ENCODE data around the gene ARHGAP8. TPM values are rescaled to one million over a fixed set of nuclear protein-coding genes. Genes with fewer than 3 reads are reported as not detected.

The ARHGAP8 gene
- total and polyA plus RNA-seq, 2 donors (not counting 1 experiment from before 2014, with no cell fraction given): 0.07 to 0.17 TPM

DNA sequence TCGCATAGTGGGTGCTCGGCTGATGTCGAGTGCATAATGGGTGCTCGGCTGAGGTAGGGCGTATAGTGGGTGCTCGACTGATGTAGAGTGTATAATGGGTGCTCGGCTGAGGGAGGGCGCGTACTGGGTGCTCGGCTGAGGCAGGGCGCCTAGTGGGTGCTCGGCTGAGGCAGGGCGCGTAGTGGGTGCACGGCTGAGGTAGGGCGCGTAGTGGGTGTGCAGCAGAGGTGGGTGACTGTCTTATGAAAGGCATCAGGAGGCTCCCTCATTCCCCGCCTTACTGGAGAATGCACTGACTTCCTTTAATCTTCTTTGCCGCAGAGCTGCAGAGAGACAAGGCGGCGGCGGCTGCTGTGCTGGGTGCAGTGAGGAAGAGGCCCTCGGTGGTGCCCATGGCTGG lies 33.8 kb downstream of the ARHGAP8 start:
- Histone ChIP-seq H4K20me1 (ENCODE audit: control insufficient read depth, extremely low read depth, insufficient read depth, low read length) (no peaks in the 10 kb centered on the region), H3K27ac (ENCODE audit: insufficient read depth, low read length) (no peak overlapping the region)
- TF ChIP-seq, protein P1, sequence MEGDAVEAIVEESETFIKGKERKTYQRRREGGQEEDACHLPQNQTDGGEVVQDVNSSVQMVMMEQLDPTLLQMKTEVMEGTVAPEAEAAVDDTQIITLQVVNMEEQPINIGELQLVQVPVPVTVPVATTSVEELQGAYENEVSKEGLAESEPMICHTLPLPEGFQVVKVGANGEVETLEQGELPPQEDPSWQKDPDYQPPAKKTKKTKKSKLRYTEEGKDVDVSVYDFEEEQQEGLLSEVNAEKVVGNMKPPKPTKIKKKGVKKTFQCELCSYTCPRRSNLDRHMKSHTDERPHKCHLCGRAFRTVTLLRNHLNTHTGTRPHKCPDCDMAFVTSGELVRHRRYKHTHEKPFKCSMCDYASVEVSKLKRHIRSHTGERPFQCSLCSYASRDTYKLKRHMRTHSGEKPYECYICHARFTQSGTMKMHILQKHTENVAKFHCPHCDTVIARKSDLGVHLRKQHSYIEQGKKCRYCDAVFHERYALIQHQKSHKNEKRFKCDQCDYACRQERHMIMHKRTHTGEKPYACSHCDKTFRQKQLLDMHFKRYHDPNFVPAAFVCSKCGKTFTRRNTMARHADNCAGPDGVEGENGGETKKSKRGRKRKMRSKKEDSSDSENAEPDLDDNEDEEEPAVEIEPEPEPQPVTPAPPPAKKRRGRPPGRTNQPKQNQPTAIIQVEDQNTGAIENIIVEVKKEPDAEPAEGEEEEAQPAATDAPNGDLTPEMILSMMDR (conservative IDR thresholded peaks at IDR 0.05 in 1 of 2, IDR thresholded peaks at IDR 0.05 in 1 of 2; ENCODE audit: low read depth in 1 of 2, low read length in 2 of 2): no peak

DNA sequence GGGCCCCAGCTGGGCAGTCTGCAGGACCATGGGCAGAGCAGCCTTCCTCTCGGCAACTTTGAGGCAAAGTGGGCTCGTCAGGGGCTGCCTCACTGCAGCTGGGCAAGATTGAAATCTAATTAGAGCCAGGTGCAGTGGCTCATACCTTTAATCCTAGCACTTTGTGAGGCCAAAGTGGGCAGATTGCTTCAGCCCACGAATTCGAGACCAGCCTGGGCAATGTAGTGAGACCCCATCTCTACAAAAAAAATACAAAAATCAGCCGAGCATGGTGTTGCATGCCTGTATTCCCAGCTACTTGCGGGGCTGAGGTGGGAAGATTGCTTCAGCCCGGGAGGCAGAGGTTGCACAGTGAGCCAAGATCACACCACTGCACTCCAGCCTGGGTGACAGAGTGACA lies 34.2 kb downstream of the ARHGAP8 start:
- no peaks in the 10 kb centered on the region for H3K36me3 ChIP-seq (ENCODE audit: control insufficient read depth, insufficient read depth, low read length)
- no peak overlapping the region for H3K27ac ChIP-seq (ENCODE audit: insufficient read depth, low read length)
- no peaks in the 10 kb centered on the region for H3K27me3 ChIP-seq (ENCODE audit: control insufficient read depth, insufficient read depth, low read length)
- no peak for DNase-seq (ENCODE audit: low read depth in 2 of 2)
- no peak overlapping the region for H3K9ac ChIP-seq (ENCODE audit: insufficient read depth, low read length)
- no peaks in the 10 kb centered on the region for H3K79me2 ChIP-seq (ENCODE audit: control insufficient read depth, insufficient read depth, low read length)
- TF ChIP-seq, protein P1 (conservative IDR thresholded peaks at IDR 0.05 in 1 of 2, IDR thresholded peaks at IDR 0.05 in 1 of 2; ENCODE audit: low read depth in 1 of 2, low read length in 2 of 2): no peak
- no peak for TF ChIP-seq EZH2 (IDR thresholded peaks at IDR 0.05; ENCODE audit: low read length, missing control alignments)
- H3K9me3 ChIP-seq (ENCODE audit: control insufficient read depth, insufficient read depth, low read depth, low read length): no peaks in the 10 kb centered on the region
- no peaks in the 10 kb centered on the region for H4K20me1 ChIP-seq (ENCODE audit: control insufficient read depth, extremely low read depth, insufficient read depth, low read length)
- no peak overlapping the region for H2AFZ ChIP-seq (ENCODE audit: low read length)
- no peak overlapping the region for H3K4me3 ChIP-seq (replicated peaks in 1 of 4; ENCODE audit: control extremely low read depth in 1 of 4, insufficient read depth in 1 of 4, low read depth in 3 of 4, low read length in 4 of 4)
- H3K4me1 ChIP-seq (ENCODE audit: control insufficient read depth, extremely low read depth, insufficient read depth, low read length): no peaks in the 10 kb centered on the region
- no peak overlapping the region for H3K4me2 ChIP-seq (ENCODE audit: extremely low read depth, insufficient read depth, low read length)

More for the DNA sequence above, 33.8 kb downstream of the ARHGAP8 start:
- Histone ChIP-seq H3K9ac (ENCODE audit: insufficient read depth, low read length) (no peak overlapping the region), H3K36me3 (ENCODE audit: control insufficient read depth, insufficient read depth, low read length) (no peaks in the 10 kb centered on the region), H3K79me2 (ENCODE audit: control insufficient read depth, insufficient read depth, low read length) (no peaks in the 10 kb centered on the region), H2AFZ (ENCODE audit: low read length) (no peak overlapping the region), H3K27me3 (ENCODE audit: control insufficient read depth, insufficient read depth, low read length) (no peaks in the 10 kb centered on the region), H3K4me1 (ENCODE audit: control insufficient read depth, extremely low read depth, insufficient read depth, low read length) (no peaks in the 10 kb centered on the region), H3K9me3 (ENCODE audit: control insufficient read depth, insufficient read depth, low read depth, low read length) (no peaks in the 10 kb centered on the region), H3K4me2 (ENCODE audit: extremely low read depth, insufficient read depth, low read length) (no peak overlapping the region), H3K4me3 (replicated peaks in 1 of 4; ENCODE audit: control extremely low read depth in 1 of 4, insufficient read depth in 1 of 4, low read depth in 3 of 4, low read length in 4 of 4) (no peak overlapping the region)
- no peak for DNase-seq (ENCODE audit: low read depth in 2 of 2)

DNA sequence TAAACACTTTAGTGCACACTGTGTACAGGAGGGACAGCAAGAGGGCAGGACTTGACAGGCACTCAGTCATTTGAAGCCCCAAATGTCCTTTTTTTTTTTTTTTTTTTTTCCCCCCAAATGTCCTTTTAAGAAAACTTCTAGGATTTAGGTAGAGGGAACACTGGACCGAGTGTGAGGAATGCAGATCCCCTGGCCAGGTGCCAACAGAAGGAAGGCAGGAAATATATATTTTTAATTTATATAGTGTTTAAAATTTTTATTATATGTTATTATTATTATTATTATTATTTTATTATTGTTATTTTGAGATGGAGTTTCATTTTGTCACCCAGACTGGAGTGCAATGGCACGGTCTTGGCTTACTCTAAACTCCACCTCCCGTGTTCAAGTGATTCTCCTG lies 35.5 kb downstream of the ARHGAP8 start:
- no peak overlapping the region for H3K9ac ChIP-seq (ENCODE audit: insufficient read depth, low read length)
- no peak for TF ChIP-seq EZH2 (IDR thresholded peaks at IDR 0.05; ENCODE audit: low read length, missing control alignments)
- TF ChIP-seq, protein P1 (conservative IDR thresholded peaks at IDR 0.05 in 1 of 2, IDR thresholded peaks at IDR 0.05 in 1 of 2; ENCODE audit: low read depth in 1 of 2, low read length in 2 of 2): no peak
- no peaks in the 10 kb centered on the region for H3K79me2 ChIP-seq (ENCODE audit: control insufficient read depth, insufficient read depth, low read length)
- H3K4me2 ChIP-seq (ENCODE audit: extremely low read depth, insufficient read depth, low read length): no peak overlapping the region
- H4K20me1 ChIP-seq (ENCODE audit: control insufficient read depth, extremely low read depth, insufficient read depth, low read length): no peaks in the 10 kb centered on the region
- H3K4me3 ChIP-seq (replicated peaks in 1 of 4; ENCODE audit: control extremely low read depth in 1 of 4, insufficient read depth in 1 of 4, low read depth in 3 of 4, low read length in 4 of 4): no peak overlapping the region
- no peak overlapping the region for H3K27ac ChIP-seq (ENCODE audit: insufficient read depth, low read length)
- H3K36me3 ChIP-seq (ENCODE audit: control insufficient read depth, insufficient read depth, low read length): no peaks in the 10 kb centered on the region
- no peak for DNase-seq (ENCODE audit: low read depth in 2 of 2)
- no peak overlapping the region for H2AFZ ChIP-seq (ENCODE audit: low read length)
- H3K4me1 ChIP-seq (ENCODE audit: control insufficient read depth, extremely low read depth, insufficient read depth, low read length): no peaks in the 10 kb centered on the region
- no peaks in the 10 kb centered on the region for H3K9me3 ChIP-seq (ENCODE audit: control insufficient read depth, insufficient read depth, low read depth, low read length)
- H3K27me3 ChIP-seq (ENCODE audit: control insufficient read depth, insufficient read depth, low read length): no peaks in the 10 kb centered on the region
